Measurements from ENCODE around the gene AKNAD1. TPM values are rescaled to one million over a fixed set of nuclear protein-coding genes. Genes with fewer than 3 reads are reported as not detected.

The AKNAD1 gene
- total and polyA plus RNA-seq, 10 of the 15 experiments (the other 5 are each of a cell fraction or from before 2014, with no cell fraction given), result 0.05 to 0.13 (median 0.10) TPM; not detected in 7

DNA sequence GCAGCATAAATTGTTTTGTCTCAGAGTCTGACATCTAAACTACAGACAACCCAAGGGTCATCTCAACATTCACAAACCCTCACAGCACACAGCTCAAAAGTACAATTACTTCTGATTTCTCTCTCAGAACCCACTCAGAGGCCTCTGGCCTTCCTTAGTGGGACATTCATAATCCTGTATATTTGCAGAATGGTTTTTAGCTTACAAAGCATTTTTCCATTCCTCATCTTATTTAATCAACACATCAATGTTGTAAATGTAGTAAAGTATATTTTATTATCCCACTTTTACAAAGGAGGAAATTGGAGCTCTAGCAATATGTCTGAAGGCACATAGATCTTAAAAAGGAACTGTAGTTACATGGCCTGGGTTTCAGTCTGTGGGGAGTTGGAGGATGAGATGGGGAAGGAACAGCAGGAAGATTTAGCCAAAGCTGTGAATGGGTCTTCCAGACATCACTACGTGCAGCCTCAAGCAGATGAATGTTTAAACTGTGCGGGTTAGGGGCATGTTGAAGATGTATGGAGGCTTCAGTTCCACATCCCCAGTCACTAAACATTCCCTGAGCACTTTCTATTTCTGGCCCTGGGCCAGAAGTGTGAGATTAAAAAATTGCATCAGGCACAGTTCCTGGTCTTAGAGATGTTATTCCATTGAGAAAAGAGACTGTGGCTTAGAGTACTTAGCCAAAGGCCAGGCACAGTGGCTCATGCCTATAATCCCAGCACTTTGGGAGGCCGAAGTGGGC lies 13.3 kb downstream of the AKNAD1 start:
- Histone ChIP-seq H2AFZ (ENCODE audit: control insufficient read depth, low read depth, low read length) (no peak overlapping the region), H3K27me3 (replicated peaks in 1 of 2; ENCODE audit: control insufficient read depth in 2 of 2, insufficient read depth in 2 of 2, low read length in 1 of 2) (no peaks in the 10 kb centered on the region), H3K9me3 (replicated peaks; ENCODE audit: control insufficient read depth, insufficient read depth, low read length) (no peaks in the 10 kb centered on the region), H3K79me2 (ENCODE audit: control insufficient read depth, insufficient read depth, low read length) (no peaks in the 10 kb centered on the region), H3K4me1 (ENCODE audit: control insufficient read depth, insufficient read depth, low read length) (no peaks in the 10 kb centered on the region), H3K4me2 (ENCODE audit: control insufficient read depth, insufficient read depth) (no peak overlapping the region), H3K36me3 (ENCODE audit: control insufficient read depth in 2 of 2, insufficient read depth in 2 of 2, low read length in 1 of 2) (no peaks in the 10 kb centered on the region), H3K9ac (ENCODE audit: control insufficient read depth, insufficient read depth, low read length) (no peak overlapping the region), H3K4me3 (no peak overlapping the region), H3K27ac (ENCODE audit: control insufficient read depth, insufficient read depth) (no peak overlapping the region), H4K20me1 (ENCODE audit: control insufficient read depth, insufficient read depth) (no peaks in the 10 kb centered on the region)
- in situ Hi-C loops (cut with MboI) (no loop called here), intact Hi-C loops (cut with micrococcal nuclease; ENCODE audit: unreplicated experiment) (no loop called here)
- DNase-seq (ENCODE audit: low read depth, low spot score) (no peak), ATAC-seq (no peak), FAIRE-seq (no peak)
- CTCF ChIA-PET, result interaction anchor here (0.8 kb wide), 2 partner anchors 15 to 40 kb away, joined by 3 read pairs; no protein-coding TSS in a partner anchor
- no TSS peak for BruUV-seq (replicated peaks)
- WGBS (ENCODE audit: insufficient coverage, insufficient replicate concordance, low lambda C conversion rate, missing lambda C conversion rate), result 39% methylated on average over 3 of the region's 3 CpGs
- SMC1A ChIA-PET (ENCODE audit: uncharacterized antibody, unreplicated experiment), result interaction anchor here (0.9 to 1.5 kb wide), 2 partner anchors 9 to 28 kb away, joined by 3 to 4 read pairs; no protein-coding TSS in a partner anchor
- TF ChIP-seq STAT3 (IDR thresholded peaks at IDR 0.05; ENCODE audit: low read depth, low read length) (no peak), BRCA1 (IDR thresholded peaks at IDR 0.05; ENCODE audit: low read depth, low read length) (no peak), IKZF1 (conservative IDR thresholded peaks at IDR 0.05) (no peak), KAT2A (conservative IDR thresholded peaks at IDR 0.05; ENCODE audit: control insufficient read depth, low read depth, low read length) (no peak), RBBP5 (conservative IDR thresholded peaks at IDR 0.05) (no peak), EED (IDR thresholded peaks at IDR 0.05; ENCODE audit: low read depth) (no peak), SP1 (IDR thresholded peaks at IDR 0.05; ENCODE audit: low read depth, low read length) (no peak), EGR1 (IDR thresholded peaks at IDR 0.05; ENCODE audit: borderline replicate concordance in 1 of 2, low read depth in 2 of 2, low read length in 2 of 2) (no peak), EZH2 (IDR thresholded peaks at IDR 0.05; ENCODE audit: borderline replicate concordance, control insufficient read depth, low read depth, low read length) (no peak), GATAD2B (conservative IDR thresholded peaks at IDR 0.05; ENCODE audit: low read depth) (no peak), NR2C1 (IDR thresholded peaks at IDR 0.05) (no peak), NR2C2 (IDR thresholded peaks at IDR 0.05; ENCODE audit: borderline replicate concordance, control insufficient read depth, insufficient read length, low read depth) (no peak), RUNX3 (IDR thresholded peaks at IDR 0.05; ENCODE audit: low read length) (no peak), ZNF384 (IDR thresholded peaks at IDR 0.05; ENCODE audit: borderline replicate concordance, low read depth, low read length) (no peak), HDAC2 (IDR thresholded peaks at IDR 0.05) (no peak), BMI1 (IDR thresholded peaks at IDR 0.05; ENCODE audit: borderline replicate concordance) (no peak), ATF7 (IDR thresholded peaks at IDR 0.05; ENCODE audit: low read depth) (no peak), BACH1 (IDR thresholded peaks at IDR 0.05; ENCODE audit: borderline replicate concordance) (no peak), NFIC (IDR thresholded peaks at IDR 0.05; ENCODE audit: low read depth, low read length) (no peak)
- TF ChIP-seq, protein P1, sequence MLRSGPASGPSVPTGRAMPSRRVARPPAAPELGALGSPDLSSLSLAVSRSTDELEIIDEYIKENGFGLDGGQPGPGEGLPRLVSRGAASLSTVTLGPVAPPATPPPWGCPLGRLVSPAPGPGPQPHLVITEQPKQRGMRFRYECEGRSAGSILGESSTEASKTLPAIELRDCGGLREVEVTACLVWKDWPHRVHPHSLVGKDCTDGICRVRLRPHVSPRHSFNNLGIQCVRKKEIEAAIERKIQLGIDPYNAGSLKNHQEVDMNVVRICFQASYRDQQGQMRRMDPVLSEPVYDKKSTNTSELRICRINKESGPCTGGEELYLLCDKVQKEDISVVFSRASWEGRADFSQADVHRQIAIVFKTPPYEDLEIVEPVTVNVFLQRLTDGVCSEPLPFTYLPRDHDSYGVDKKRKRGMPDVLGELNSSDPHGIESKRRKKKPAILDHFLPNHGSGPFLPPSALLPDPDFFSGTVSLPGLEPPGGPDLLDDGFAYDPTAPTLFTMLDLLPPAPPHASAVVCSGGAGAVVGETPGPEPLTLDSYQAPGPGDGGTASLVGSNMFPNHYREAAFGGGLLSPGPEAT (IDR thresholded peaks at IDR 0.05; ENCODE audit: low read depth), result no peak
- RAD21 ChIA-PET (ENCODE audit: unreplicated experiment), result interaction anchor here (2.1 kb wide), 1 partner anchor 14 kb away, joined by 7 read pairs; no protein-coding TSS in a partner anchor
- POLR2A ChIA-PET, result no interaction called here

Measured in GM12878 (cell line).